Measurements from ENCODE around the gene CPSF4. TPM values are rescaled to one million over a fixed set of nuclear protein-coding genes. Genes with fewer than 3 reads are reported as not detected.

The CPSF4 gene
- total RNA-seq, 1 experiment from 2014 or later = 98.2 TPM

DNA sequence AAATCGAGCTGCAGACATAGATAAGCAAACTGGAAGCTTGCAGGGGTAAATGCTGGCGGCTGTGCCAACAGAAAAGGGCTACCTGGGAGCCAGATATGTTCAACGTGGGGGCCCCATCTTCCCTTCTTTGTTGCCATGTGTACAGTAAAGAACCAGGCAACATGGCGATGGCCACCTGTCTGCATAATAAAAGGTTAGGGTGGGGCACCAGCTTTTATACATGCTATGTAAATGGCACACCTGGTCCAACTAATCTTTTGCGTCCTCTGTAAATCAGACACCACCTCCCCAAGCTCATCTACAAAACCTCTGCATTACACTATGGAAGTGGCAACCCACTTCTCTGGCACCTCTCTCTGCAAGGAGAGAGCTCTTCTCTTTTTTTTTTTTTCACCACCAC lies 16.1 kb upstream of the CPSF4 start:
- Histone ChIP-seq H4K20me1 (ENCODE audit: control insufficient read depth, insufficient read depth, insufficient read length) (peaks cover 3% of the 10 kb centered on the region), H3K27me3 (ENCODE audit: insufficient read depth, low read length) (no peaks in the 10 kb centered on the region), H3K4me2 (ENCODE audit: insufficient read depth, insufficient read length, low read length) (no peak overlapping the region), H3K23ac (ENCODE audit: insufficient read length, low read depth, low read length) (no peak overlapping the region), H3K79me2 (ENCODE audit: insufficient read depth, low read length) (no peaks in the 10 kb centered on the region), H2BK12ac (ENCODE audit: insufficient read length, low read depth, low read length) (no peak overlapping the region), H2BK15ac (ENCODE audit: low read depth, low read length) (no peak overlapping the region), H3K4me1 (ENCODE audit: insufficient read depth, low read length) (no peaks in the 10 kb centered on the region), H2BK5ac (ENCODE audit: insufficient read length, low read length) (no peak overlapping the region), H2AFZ (ENCODE audit: low read length) (no peak overlapping the region), H3K18ac (ENCODE audit: insufficient read length, low read depth, low read length) (no peak overlapping the region), H3K9ac (ENCODE audit: extremely low read depth, insufficient read length, low read length) (no peak overlapping the region), H4K91ac (ENCODE audit: insufficient read length, low read depth, low read length) (no peak overlapping the region), H4K8ac (replicated peaks; ENCODE audit: insufficient read length, low read depth, low read length) (no peak overlapping the region), H2BK120ac (ENCODE audit: low read depth, low read length, poor library complexity, severe bottlenecking) (no peak overlapping the region), H3K79me1 (ENCODE audit: insufficient read depth, low read depth, low read length, poor library complexity, severe bottlenecking) (no peaks in the 10 kb centered on the region), H3K9me3 (ENCODE audit: control insufficient read depth, low read depth, low read length) (no peaks in the 10 kb centered on the region), H2AK5ac (ENCODE audit: insufficient read length, low read length) (no peak overlapping the region), H4K5ac (ENCODE audit: insufficient read length, low read depth, low read length) (no peak overlapping the region), H3K4ac (ENCODE audit: low read depth, low read length) (no peak overlapping the region), H3K23me2 (ENCODE audit: insufficient read length, low read depth, low read length, poor library complexity, severe bottlenecking) (no peaks in the 10 kb centered on the region), H3T11ph (ENCODE audit: low read length) (no peak overlapping the region), H3K14ac (ENCODE audit: insufficient read depth, low read length) (no peak overlapping the region), H3K56ac (ENCODE audit: insufficient read length, low read depth, low read length) (no peak overlapping the region), H2BK20ac (ENCODE audit: low read depth, low read length, poor library complexity, severe bottlenecking) (no peak overlapping the region), H3K27ac (ENCODE audit: insufficient read length, low read depth, low read length) (no peak overlapping the region)
- Mint-ChIP-seq H3K4me3 (no peak overlapping the region), H3K27ac (peak overlapping the region in 2 of 3 experiments; percentile 35 to 66; a peak in 5 of 7 replicates), H3K9me3 (no peaks in the 10 kb centered on the region), H3K27me3 (ENCODE audit: low read depth) (no peaks in the 10 kb centered on the region), H3K36me3 (ENCODE audit: insufficient read depth in 1 of 3, low read depth in 3 of 3) (peaks cover 42 to 82% (median 75%) of the 10 kb centered on the region in 3 experiments; a peak in 6 of 7 replicates), H3K4me1 (peaks cover 8% of the 10 kb centered on the region in 2 experiments)
- no peak for DNase-seq
- no CpG with 5 or more reads among the region's 5 CpGs for WGBS (ENCODE audit: extremely low coverage, insufficient read length, low lambda C conversion rate)
- TF ChIP-seq, protein P1, sequence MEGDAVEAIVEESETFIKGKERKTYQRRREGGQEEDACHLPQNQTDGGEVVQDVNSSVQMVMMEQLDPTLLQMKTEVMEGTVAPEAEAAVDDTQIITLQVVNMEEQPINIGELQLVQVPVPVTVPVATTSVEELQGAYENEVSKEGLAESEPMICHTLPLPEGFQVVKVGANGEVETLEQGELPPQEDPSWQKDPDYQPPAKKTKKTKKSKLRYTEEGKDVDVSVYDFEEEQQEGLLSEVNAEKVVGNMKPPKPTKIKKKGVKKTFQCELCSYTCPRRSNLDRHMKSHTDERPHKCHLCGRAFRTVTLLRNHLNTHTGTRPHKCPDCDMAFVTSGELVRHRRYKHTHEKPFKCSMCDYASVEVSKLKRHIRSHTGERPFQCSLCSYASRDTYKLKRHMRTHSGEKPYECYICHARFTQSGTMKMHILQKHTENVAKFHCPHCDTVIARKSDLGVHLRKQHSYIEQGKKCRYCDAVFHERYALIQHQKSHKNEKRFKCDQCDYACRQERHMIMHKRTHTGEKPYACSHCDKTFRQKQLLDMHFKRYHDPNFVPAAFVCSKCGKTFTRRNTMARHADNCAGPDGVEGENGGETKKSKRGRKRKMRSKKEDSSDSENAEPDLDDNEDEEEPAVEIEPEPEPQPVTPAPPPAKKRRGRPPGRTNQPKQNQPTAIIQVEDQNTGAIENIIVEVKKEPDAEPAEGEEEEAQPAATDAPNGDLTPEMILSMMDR (conservative IDR thresholded peaks at IDR 0.05) = no peak

Measured in H9 (cell line).